Heart left ventricle (tissue), 16 donors: ENCODE results near the gene SSH2. TPM values are rescaled to one million over a fixed set of nuclear protein-coding genes. Genes with fewer than 3 reads are reported as not detected.

Experiments used
- ATAC-seq, 4 donors: fragments of 200-7000 bp; cut with Tn5 transposase; one replicate each; pipeline ENCODE4 v1.9.1; 2020 to 2022; ENCODE audit warnings: moderate library complexity in 4 of 4, mild to moderate bottlenecking in 3 of 4, moderate number of reproducible peaks in 1 of 4
- DNase-seq, 5 donors: peaks; one replicate each; pipeline ENCODE4 v3.0.0-alpha.2; 2020
- H3K27ac ChIP-seq, 12 donors: fragments of 200-600 bp; sonication (generic) in 4 of 12; one replicate each; pipeline versions ENCODE4 v1.5.0 to v1.8.0; 2016 to 2022; ENCODE audit warnings: mild to moderate bottlenecking in 2 of 12
- H3K27me3 ChIP-seq, 9 donors: fragments of 200-600 bp; sonication (generic) in 2 of 9; one replicate each; pipeline versions ENCODE4 v1.5.1 to v1.8.0; 2016 to 2022; ENCODE audit warnings: mild to moderate bottlenecking in 3 of 9
- H3K36me3 ChIP-seq, 9 donors: fragments of 200-600 bp; sonication (generic) in 2 of 9; one replicate each; pipeline versions ENCODE4 v1.5.0 to v1.8.0; 2018 to 2022; ENCODE audit warnings: mild to moderate bottlenecking in 2 of 9
- H3K4me1 ChIP-seq, 12 donors: fragments of 200-600 bp; sonication (generic) in 4 of 12; one replicate each; pipeline versions ENCODE4 v1.5.0 to v1.8.0; 2016 to 2022; ENCODE audit warnings: mild to moderate bottlenecking in 3 of 12
- H3K4me3 ChIP-seq, 12 donors: fragments of 200-600 bp; sonication (generic) in 4 of 12; one replicate each; pipeline versions ENCODE4 v1.5.0 to v1.8.0; 2017 to 2022; ENCODE audit warnings: mild to moderate bottlenecking in 9 of 12, moderate library complexity in 4 of 12
- H3K9me3 ChIP-seq, 12 donors: fragments of 200-600 bp; sonication (generic) in 4 of 12; one replicate each; pipeline versions ENCODE4 v1.5.0 to v1.8.0; 2016 to 2022; ENCODE audit warnings: mild to moderate bottlenecking in 1 of 12
- POLR2A ChIP-seq, 2 donors: fragments of 450-650 bp; IDR thresholded peaks; one replicate each; pipeline ENCODE4 v1.6.1; 2017; ENCODE audit warnings: antibody characterized with exemption in 2 of 2, mild to moderate bottlenecking in 2 of 2, moderate library complexity in 2 of 2
- WGBS, 4 donors: extraction: QIAGEN DNeasy Blood & Tissue Kit in 2 of 4; methylation state at CpG; one replicate each; pipeline versions ENCODE4 v1.1.5 to v1.1.7; 2013 to 2018; 5-methylcytosine and 5-hydroxymethylcytosine counted together
- intact Hi-C, 10 donors: fragments of 100-400 bp; cut with DNase I; formaldehyde crosslinking; loops; one replicate each; pipeline versions ENCODE4 v1.11.1 to v1.14.2; 2022
- polyA plus RNA-seq, 2 donors: library from polyadenylated mRNA; stranded (reverse); fragments of 200-250 nt; gene quantifications; one replicate each; pipeline ENCODE4 v1.2.3, GENCODE V29; 2013
- total RNA-seq, 9 donors: library from RNA; depleted of rRNA in 2 of 9; stranded (reverse); fragments of >200 nt in 2 of 9; fragmentation: NEBNext Ultra II Directional in 3 of 9; extraction: Animal tissue kit (Norgen Biotek cat#: 25700) in 3 of 9; gene quantifications; one replicate each; pipeline versions ENCODE4 v1.1.0 to v1.2.4, GENCODE V29; 2016 to 2023
- TF ChIP-seq, protein P1 (sequence below), 12 donors: fragments of 200-600 bp; sonication (generic) in 4 of 12; IDR thresholded peaks; one replicate each; pipeline versions ENCODE4 v1.5.0 to v1.8.0; 2018 to 2022; ENCODE audit warnings: antibody characterized with exemption in 12 of 12, mild to moderate bottlenecking in 5 of 12
- donor health status: ischemic (EF 13 %, LVEDD 7.1; RV severe dilation, severe dysfunction).
- donor health status: healthy with polysubstance abuse.
- donor health status: DM: no; HTN: yes; CAD: no.
- donor health status: DM: no; HTN: no; CAD: no.
- donor health status: ischemic (EF 25% LVEDD 6.9; RV normal size, moderate dysfunction).
- donor health status: ischemic (EF 25% LVEDD 5.7; RV mildly dilated, moderate dysfunction).
- donor health status: healthy.
- donor health status: DM: yes; HTN: yes; CAD: no.
- donor health status: ischemic (EF 35%, LVEDD 5.7; RV mildly dilated, moderate dysfunction).
- donor health status: nonischemic (EF 11% LVEDD 7.7; RV severe dilation, severe dysfunction).
- donor health status: DM: yes; HTN: yes; CAD: no.
- donor health status: PGD.
- donor health status: ischemic (EF 29% LVEDD 5.4; RV normal size, mild dysfunction).
- donor health status: nonischemic (EF 23%, LVEDD 6.1; RV moderate dilation, normal function).

The SSH2 gene
- total and polyA plus RNA-seq, 11 donors = 20.8 to 46.7 (median 36.6) TPM

DNA sequence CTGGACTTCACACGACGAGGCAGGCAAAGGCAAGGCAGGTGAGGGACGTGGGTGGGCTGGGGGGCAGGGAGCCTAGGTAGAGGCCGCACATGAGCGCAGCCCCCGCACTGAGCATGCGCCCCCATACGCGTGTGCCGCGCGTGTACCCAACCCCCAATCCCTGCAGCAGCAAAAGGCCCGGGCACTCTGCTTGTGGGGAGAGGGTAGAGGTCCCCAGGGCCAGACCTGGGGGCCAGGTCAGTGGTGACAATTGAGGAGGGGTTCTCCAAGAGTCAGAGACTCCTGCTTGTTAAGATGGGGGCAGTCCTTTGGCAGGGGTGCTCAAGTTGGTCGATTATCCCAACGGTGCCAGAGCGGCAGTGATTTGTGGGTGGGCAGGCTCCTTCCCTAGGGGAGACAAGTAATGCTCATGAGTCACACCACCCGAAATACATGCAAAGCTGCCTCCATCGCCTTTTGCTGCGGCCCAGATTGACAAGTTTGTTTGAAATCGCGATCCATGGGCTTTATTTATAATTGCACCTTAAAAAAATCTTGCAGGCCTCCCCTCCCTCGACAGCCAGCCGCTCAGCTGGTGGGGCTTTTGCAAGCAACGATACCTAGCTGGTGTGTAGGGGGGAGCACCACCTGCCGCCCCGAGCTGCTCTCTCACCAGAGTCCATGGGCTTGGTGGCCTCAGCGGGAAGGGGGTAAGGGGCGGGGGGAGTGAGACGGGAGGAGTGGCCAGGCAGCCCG, 339.4 kb downstream of the SSH2 start:
- Histone ChIP-seq H3K27me3 (no peaks in the 10 kb centered on the region), H3K4me3 (peak overlapping the region in 9 of 12 donors; percentile 56 to 88 (median 66)), H3K4me1 (peaks cover 5 to 88% (median 69%) of the 10 kb centered on the region in 12 donors), H3K9me3 (no peaks in the 10 kb centered on the region), H3K27ac (peak overlapping the region; percentile 48 to 95 (median 88)), H3K36me3 (no peaks in the 10 kb centered on the region)
- DNase-seq = peak in 4 of 5 donors; percentile 24 to 70 (median 44)
- ATAC-seq = peak in 1 of 4 donors; percentile 0
- TF ChIP-seq, protein P1, sequence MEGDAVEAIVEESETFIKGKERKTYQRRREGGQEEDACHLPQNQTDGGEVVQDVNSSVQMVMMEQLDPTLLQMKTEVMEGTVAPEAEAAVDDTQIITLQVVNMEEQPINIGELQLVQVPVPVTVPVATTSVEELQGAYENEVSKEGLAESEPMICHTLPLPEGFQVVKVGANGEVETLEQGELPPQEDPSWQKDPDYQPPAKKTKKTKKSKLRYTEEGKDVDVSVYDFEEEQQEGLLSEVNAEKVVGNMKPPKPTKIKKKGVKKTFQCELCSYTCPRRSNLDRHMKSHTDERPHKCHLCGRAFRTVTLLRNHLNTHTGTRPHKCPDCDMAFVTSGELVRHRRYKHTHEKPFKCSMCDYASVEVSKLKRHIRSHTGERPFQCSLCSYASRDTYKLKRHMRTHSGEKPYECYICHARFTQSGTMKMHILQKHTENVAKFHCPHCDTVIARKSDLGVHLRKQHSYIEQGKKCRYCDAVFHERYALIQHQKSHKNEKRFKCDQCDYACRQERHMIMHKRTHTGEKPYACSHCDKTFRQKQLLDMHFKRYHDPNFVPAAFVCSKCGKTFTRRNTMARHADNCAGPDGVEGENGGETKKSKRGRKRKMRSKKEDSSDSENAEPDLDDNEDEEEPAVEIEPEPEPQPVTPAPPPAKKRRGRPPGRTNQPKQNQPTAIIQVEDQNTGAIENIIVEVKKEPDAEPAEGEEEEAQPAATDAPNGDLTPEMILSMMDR (IDR thresholded peaks at IDR 0.05) = no peak
- TF ChIP-seq POLR2A (IDR thresholded peaks at IDR 0.05) = no peak
- intact Hi-C loops = no loop called here
- WGBS, 4 donors = 34 to 48% (median 40%) methylated on average over 23 to 30 of the region's 30 CpGs

DNA sequence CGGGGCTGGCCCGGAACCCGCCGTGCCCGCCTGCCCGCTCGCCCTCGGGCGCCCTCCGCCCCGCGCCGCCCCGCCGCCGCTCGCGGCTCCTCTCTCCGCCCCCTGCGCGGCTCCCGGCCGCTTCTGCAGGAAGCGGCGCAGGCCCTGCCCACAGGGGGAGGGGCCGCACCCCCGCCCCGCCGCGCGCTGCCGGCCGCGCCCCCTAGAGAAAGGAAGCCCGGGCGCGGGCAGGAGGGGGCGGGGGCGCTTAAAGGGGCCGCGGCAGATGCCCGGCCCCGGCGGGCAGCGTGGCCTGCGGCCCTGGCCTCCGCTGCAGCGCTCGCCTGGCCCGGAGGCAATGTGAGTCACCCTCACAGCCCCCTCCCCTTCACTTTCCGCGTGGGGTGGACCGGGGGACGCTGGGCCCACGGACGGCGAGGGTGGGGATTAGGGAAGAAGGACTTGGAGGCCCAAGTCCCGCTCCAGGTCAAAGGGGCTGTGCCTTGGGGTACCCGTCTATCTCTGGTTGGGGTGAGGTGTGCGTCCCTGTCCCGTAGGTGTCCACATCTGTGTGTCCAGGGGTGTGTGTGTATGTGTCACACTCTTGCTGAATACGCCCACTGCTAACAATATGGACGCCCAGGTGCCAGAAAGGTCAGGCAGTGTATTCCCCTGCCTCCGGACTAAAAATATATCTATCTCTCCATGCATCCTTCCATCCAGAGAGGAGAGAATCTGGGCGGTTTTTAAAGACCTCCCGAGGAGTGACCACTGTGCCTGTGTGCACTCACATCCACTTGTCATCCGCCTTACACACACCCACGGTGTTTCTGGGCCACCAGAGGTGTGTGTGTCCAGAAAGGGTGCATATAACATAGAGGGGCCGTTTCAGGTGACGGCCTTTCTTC, 340.3 kb downstream of the SSH2 start, which contains the start of gene GIT1:
TSS of gene GIT1 (minus strand) at position 125 of the 887 bp plus-strand sequence. CDS start 270 bp downstream, outside the sequence.
- DNase-seq = peak; percentile 89 to 94 (median 90)
- intact Hi-C loops = loop anchor here in 3 of 10 donors (2.0 to 10.0 kb wide), 4 partner anchors 21 to 505 kb away; partner anchors contain the start of gene TP53I13 (in 1 of the 3)
- H3K4me1 ChIP-seq = peaks cover 5 to 87% (median 73%) of the 10 kb centered on the region in 12 donors
- 4 to 25% (median 7%) methylated on average over 13 to 70 of the region's 70 CpGs for WGBS, 4 donors
- H3K36me3 ChIP-seq = no peaks in the 10 kb centered on the region
- H3K27ac ChIP-seq = peak within 1 kb of the TSS; percentile 87 to 97 (median 90)
- H3K27me3 ChIP-seq = no peaks in the 10 kb centered on the region
- peak in 1 of 2 donors; percentile 60 for TF ChIP-seq POLR2A (IDR thresholded peaks at IDR 0.05)
- TF ChIP-seq, protein P1 (IDR thresholded peaks at IDR 0.05) = peak in 3 of 12 donors; percentile 15 to 37 (median 18)
- H3K4me3 ChIP-seq = peak within 1 kb of the TSS; percentile 59 to 98 (median 87)
- H3K9me3 ChIP-seq = no peaks in the 10 kb centered on the region
- peak; percentile 62 to 84 (median 72) for ATAC-seq

DNA sequence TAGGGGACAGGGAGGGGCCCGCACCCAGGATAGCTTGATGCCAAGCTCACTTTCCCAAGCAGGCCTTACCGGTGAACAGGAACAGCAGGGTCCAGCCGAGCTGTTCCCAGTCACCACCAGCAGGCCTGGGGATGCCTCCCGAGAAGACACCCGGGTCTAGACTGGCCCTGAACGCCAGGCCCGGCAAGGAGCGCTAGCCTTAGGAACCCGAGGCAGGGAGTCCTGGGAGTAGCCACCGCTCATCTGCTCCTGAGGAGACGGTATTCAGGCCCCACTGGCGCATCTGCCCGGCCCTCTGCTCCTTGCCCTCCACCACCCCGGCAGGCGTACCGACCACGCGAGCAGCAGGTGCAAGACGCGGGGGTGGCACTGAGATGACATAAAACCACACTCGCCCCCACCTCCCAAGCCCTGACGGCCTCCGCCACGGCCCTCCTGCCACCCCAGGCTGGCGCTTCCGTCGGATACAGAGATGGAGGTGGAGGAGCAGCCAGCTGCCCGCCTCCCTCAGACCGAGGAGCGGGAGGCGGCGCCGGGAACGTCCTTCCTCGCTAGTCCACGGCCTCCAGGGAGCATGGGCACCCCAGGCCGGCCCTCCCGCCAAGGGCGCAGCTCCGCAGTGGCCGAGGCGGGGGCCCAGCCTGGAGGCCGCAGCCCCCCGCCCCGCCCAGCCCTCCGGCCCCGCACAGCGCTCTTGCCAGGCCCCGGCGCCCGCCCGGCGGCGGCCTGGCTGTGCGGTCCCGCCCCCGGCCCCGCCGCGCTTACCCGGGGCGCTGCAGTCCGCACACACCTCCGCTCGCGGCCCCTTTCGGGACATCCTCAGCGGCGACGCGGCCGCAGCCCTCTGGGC, 341.2 kb downstream of the SSH2 start:
- H3K27me3 ChIP-seq = no peaks in the 10 kb centered on the region
- intact Hi-C loops = loop anchor here in 3 of 10 donors (2.0 to 10.0 kb wide), 4 partner anchors 20 to 506 kb away; partner anchors contain the start of gene TP53I13 (in 1 of the 3)
- peak overlapping the region; percentile 84 to 97 (median 89) for H3K27ac ChIP-seq
- peak overlapping the region; percentile 59 to 98 (median 87) for H3K4me3 ChIP-seq
- peak in 3 of 5 donors; percentile 51 to 57 (median 54) for DNase-seq
- peaks cover 5 to 87% (median 74%) of the 10 kb centered on the region in 12 donors for H3K4me1 ChIP-seq
- H3K36me3 ChIP-seq = no peaks in the 10 kb centered on the region
- no peak for ATAC-seq
- H3K9me3 ChIP-seq = no peaks in the 10 kb centered on the region
- WGBS, 4 donors = 0 to 2% (median 1%) methylated on average over 18 to 72 of the region's 72 CpGs
- TF ChIP-seq, protein P1 (IDR thresholded peaks at IDR 0.05) = no peak
- no peak for TF ChIP-seq POLR2A (IDR thresholded peaks at IDR 0.05)
